ENCODE results near the gene IMPG1. TPM values are rescaled to one million over a fixed set of nuclear protein-coding genes. Genes with fewer than 3 reads are reported as not detected.

The IMPG1 gene
- total and polyA plus RNA-seq, 2 of the 13 experiments (the other 11 are each of a cell fraction or from before 2014, with no cell fraction given), result not detected

GRCh38 chr6:76120302-76120701 is 47.8 kb upstream of the IMPG1 start:
- Histone ChIP-seq H3K27ac (ENCODE audit: extremely low read length, insufficient read depth, low read length) (no peak overlapping the region), H3K36me3 (replicated peaks in 1 of 2; ENCODE audit: control insufficient read depth in 1 of 2, insufficient read depth in 2 of 2, low read length in 2 of 2) (no peaks in the 10 kb centered on the region), H3K4me3 (replicated peaks in 1 of 3; ENCODE audit: insufficient read depth in 1 of 3, low read depth in 2 of 3, low read length in 3 of 3) (no peak overlapping the region), H3K27me3 (ENCODE audit: control insufficient read depth in 1 of 2, insufficient read depth in 2 of 2, low read length in 2 of 2) (no peaks in the 10 kb centered on the region), H3K4me2 (ENCODE audit: low read depth, low read length) (no peak overlapping the region), H4K20me1 (ENCODE audit: insufficient read depth, low read length) (no peaks in the 10 kb centered on the region), H3K4me1 (ENCODE audit: insufficient read depth, low read length) (no peaks in the 10 kb centered on the region), H3K9ac (ENCODE audit: insufficient read depth, low read depth, low read length) (no peak overlapping the region), H3K79me2 (ENCODE audit: insufficient read depth, low read length) (no peaks in the 10 kb centered on the region), H3K9me3 (ENCODE audit: low read length) (no peaks in the 10 kb centered on the region; the same call in 1 of the 2 replicates), H2AFZ (ENCODE audit: low read length) (no peak overlapping the region)
- ChIA-PET POLR2A (no interaction called here), CTCF (ENCODE audit: low intra/inter-chr PET ratio, low total read pairs) (no interaction called here)
- FAIRE-seq (no peak), DNase-seq (ENCODE audit: low spot score) (no peak), ATAC-seq (no peak)
- intact Hi-C loops (cut with micrococcal nuclease; ENCODE audit: unreplicated experiment) (no loop called here), in situ Hi-C loops (cut with HindIII; ENCODE audit: extremely low pct_ligation_motif_present, low pct_unique_long_range_greater_than_20kb) (no loop called here)
- BruUV-seq (replicated peaks), result no TSS peak
- TF ChIP-seq, protein P1, sequence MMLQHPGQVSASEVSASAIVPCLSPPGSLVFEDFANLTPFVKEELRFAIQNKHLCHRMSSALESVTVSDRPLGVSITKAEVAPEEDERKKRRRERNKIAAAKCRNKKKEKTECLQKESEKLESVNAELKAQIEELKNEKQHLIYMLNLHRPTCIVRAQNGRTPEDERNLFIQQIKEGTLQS (CRISPR knock-in tag; IDR thresholded peaks at IDR 0.05), result no peak
- no peak for TF ChIP-seq TAF15 (IDR thresholded peaks at IDR 0.05; ENCODE audit: low read depth, low read length, poor library complexity, severe bottlenecking)
- TF ChIP-seq WIZ (CRISPR knock-in tag; IDR thresholded peaks at IDR 0.05), result no peak
- TF ChIP-seq, protein P2, sequence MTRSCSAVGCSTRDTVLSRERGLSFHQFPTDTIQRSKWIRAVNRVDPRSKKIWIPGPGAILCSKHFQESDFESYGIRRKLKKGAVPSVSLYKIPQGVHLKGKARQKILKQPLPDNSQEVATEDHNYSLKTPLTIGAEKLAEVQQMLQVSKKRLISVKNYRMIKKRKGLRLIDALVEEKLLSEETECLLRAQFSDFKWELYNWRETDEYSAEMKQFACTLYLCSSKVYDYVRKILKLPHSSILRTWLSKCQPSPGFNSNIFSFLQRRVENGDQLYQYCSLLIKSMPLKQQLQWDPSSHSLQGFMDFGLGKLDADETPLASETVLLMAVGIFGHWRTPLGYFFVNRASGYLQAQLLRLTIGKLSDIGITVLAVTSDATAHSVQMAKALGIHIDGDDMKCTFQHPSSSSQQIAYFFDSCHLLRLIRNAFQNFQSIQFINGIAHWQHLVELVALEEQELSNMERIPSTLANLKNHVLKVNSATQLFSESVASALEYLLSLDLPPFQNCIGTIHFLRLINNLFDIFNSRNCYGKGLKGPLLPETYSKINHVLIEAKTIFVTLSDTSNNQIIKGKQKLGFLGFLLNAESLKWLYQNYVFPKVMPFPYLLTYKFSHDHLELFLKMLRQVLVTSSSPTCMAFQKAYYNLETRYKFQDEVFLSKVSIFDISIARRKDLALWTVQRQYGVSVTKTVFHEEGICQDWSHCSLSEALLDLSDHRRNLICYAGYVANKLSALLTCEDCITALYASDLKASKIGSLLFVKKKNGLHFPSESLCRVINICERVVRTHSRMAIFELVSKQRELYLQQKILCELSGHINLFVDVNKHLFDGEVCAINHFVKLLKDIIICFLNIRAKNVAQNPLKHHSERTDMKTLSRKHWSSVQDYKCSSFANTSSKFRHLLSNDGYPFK (CRISPR knock-in tag; IDR thresholded peaks at IDR 0.05; ENCODE audit: borderline replicate concordance), result no peak
- TF ChIP-seq ZKSCAN5 (CRISPR knock-in tag; IDR thresholded peaks at IDR 0.05), result no peak
- no peak for TF ChIP-seq ZNF776 (CRISPR knock-in tag; IDR thresholded peaks at IDR 0.05)
- no peak for TF ChIP-seq SETDB1 (CRISPR knock-in tag; IDR thresholded peaks at IDR 0.05; ENCODE audit: borderline replicate concordance)
- TF ChIP-seq IRF1 (CRISPR knock-in tag; IDR thresholded peaks at IDR 0.05; ENCODE audit: low read depth), result no peak
- TF ChIP-seq, protein P3, sequence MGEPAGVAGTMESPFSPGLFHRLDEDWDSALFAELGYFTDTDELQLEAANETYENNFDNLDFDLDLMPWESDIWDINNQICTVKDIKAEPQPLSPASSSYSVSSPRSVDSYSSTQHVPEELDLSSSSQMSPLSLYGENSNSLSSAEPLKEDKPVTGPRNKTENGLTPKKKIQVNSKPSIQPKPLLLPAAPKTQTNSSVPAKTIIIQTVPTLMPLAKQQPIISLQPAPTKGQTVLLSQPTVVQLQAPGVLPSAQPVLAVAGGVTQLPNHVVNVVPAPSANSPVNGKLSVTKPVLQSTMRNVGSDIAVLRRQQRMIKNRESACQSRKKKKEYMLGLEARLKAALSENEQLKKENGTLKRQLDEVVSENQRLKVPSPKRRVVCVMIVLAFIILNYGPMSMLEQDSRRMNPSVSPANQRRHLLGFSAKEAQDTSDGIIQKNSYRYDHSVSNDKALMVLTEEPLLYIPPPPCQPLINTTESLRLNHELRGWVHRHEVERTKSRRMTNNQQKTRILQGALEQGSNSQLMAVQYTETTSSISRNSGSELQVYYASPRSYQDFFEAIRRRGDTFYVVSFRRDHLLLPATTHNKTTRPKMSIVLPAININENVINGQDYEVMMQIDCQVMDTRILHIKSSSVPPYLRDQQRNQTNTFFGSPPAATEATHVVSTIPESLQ (CRISPR knock-in tag; conservative IDR thresholded peaks at IDR 0.05), result no peak
- TF ChIP-seq ATRX (CRISPR knock-in tag; IDR thresholded peaks at IDR 0.05; ENCODE audit: borderline replicate concordance), result no peak
- no peak for TF ChIP-seq HMGA1 (CRISPR knock-in tag; conservative IDR thresholded peaks at IDR 0.05)
- TF ChIP-seq, protein P4, sequence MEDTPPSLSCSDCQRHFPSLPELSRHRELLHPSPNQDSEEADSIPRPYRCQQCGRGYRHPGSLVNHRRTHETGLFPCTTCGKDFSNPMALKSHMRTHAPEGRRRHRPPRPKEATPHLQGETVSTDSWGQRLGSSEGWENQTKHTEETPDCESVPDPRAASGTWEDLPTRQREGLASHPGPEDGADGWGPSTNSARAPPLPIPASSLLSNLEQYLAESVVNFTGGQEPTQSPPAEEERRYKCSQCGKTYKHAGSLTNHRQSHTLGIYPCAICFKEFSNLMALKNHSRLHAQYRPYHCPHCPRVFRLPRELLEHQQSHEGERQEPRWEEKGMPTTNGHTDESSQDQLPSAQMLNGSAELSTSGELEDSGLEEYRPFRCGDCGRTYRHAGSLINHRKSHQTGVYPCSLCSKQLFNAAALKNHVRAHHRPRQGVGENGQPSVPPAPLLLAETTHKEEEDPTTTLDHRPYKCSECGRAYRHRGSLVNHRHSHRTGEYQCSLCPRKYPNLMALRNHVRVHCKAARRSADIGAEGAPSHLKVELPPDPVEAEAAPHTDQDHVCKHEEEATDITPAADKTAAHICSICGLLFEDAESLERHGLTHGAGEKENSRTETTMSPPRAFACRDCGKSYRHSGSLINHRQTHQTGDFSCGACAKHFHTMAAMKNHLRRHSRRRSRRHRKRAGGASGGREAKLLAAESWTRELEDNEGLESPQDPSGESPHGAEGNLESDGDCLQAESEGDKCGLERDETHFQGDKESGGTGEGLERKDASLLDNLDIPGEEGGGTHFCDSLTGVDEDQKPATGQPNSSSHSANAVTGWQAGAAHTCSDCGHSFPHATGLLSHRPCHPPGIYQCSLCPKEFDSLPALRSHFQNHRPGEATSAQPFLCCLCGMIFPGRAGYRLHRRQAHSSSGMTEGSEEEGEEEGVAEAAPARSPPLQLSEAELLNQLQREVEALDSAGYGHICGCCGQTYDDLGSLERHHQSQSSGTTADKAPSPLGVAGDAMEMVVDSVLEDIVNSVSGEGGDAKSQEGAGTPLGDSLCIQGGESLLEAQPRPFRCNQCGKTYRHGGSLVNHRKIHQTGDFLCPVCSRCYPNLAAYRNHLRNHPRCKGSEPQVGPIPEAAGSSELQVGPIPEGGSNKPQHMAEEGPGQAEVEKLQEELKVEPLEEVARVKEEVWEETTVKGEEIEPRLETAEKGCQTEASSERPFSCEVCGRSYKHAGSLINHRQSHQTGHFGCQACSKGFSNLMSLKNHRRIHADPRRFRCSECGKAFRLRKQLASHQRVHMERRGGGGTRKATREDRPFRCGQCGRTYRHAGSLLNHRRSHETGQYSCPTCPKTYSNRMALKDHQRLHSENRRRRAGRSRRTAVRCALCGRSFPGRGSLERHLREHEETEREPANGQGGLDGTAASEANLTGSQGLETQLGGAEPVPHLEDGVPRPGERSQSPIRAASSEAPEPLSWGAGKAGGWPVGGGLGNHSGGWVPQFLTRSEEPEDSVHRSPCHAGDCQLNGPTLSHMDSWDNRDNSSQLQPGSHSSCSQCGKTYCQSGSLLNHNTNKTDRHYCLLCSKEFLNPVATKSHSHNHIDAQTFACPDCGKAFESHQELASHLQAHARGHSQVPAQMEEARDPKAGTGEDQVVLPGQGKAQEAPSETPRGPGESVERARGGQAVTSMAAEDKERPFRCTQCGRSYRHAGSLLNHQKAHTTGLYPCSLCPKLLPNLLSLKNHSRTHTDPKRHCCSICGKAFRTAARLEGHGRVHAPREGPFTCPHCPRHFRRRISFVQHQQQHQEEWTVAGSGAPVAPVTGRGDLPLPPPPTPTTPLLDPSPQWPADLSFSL (CRISPR knock-in tag; IDR thresholded peaks at IDR 0.05), result no peak
- no peak for TF ChIP-seq ZKSCAN1 (IDR thresholded peaks at IDR 0.05; ENCODE audit: low read length)
